Stimulated activated CD4-positive, alpha-beta T cell treated with anti-CD3 and anti-CD28 coated beads, Interleukin-12 subunit alpha, Interleukin-12 subunit beta, amount 100 ng/mL, for 4 hours (primary cell): ENCODE measurements around the gene RAPH1.

ENCODE experiments used
- DNase-seq: peaks from one replicate; pipeline ENCODE4 v3.0.0-alpha.2; 2020

The RAPH1 gene

GRCh38 chr2:203359450-203359849 is 175.7 kb downstream of the RAPH1 start:
- no peak for DNase-seq

GRCh38 chr2:203354966-203355365 is 180.1 kb downstream of the RAPH1 start:
- no peak for DNase-seq

- no peak for DNase-seq
Measured at GRCh38 chr2:203352604-203353255, 182.4 kb downstream of the RAPH1 start.

GRCh38 chr2:203347375-203347774 is 187.7 kb downstream of the RAPH1 start:
- DNase-seq, result no peak

GRCh38 chr2:203346612-203347011 is 188.5 kb downstream of the RAPH1 start:
- DNase-seq, result no peak

- no peak for DNase-seq
Measured at GRCh38 chr2:203344667-203345066, 190.4 kb downstream of the RAPH1 start.
